A549 treated with DMSO at 1 μM for 4 hours (cell line): ENCODE data around the gene MBD3L5. TPM values are rescaled to one million over a fixed set of nuclear protein-coding genes. Genes with fewer than 3 reads are reported as not detected.

Experiments
- total RNA-seq: library from RNA; stranded (reverse); fragments of 200-300 nt; extraction: Qiagen RNA extraction; gene quantifications from 5 replicates; pipeline ENCODE4 v1.2.3, GENCODE V29; 2022; ENCODE audit warnings: low read depth

MBD3L5 gene
- not detected in 5 replicates for total RNA-seq

DNA sequence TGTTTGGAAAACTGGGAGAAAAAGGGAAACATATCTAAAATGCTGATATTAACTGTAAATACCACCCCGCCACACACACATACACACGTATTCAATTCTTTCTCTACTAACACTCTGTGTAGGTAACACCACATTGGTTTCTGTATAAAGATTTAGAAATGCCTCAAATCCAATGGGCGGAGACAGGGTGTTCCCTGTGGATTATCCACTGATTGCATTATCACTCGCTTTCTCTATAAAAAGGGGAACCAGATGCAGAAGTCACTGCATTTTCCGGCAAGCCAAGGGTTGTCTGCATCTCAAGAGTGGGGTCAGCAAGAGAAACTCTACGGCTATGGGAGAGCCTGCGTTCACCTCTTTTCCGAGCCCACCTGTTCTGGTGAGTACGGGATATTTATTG is at the start of gene MBD3L5:
MBD3L5 (plus strand) TSS at position 301 of the 400 bp plus-strand sequence; CDS start at position 335, 34 bp downstream.

DNA sequence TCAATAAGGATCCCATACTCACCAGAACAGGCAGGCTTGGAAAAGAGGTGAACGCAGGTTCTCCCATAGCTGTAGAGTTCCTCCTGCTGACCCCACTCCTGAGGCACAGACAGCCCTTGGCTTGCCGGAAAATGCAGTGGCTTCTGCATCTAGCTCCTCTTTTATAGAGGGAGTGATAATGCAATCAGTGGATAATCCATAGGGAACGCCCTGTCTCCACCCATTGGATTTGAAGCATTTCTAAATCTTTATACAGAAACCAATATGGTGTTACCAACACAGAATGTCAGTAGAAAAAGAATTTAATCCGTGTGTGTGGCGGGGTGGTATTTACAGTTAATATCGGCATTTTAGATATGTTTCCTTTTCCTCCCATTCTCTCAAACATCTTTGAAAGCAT is 9.0 kb upstream of the MBD3L5 start, which contains the start of gene MBD3L2B:
MBD3L2B (minus strand) TSS at position 101 of the 400 bp plus-strand sequence; CDS start at position 67, 34 bp downstream.

DNA sequence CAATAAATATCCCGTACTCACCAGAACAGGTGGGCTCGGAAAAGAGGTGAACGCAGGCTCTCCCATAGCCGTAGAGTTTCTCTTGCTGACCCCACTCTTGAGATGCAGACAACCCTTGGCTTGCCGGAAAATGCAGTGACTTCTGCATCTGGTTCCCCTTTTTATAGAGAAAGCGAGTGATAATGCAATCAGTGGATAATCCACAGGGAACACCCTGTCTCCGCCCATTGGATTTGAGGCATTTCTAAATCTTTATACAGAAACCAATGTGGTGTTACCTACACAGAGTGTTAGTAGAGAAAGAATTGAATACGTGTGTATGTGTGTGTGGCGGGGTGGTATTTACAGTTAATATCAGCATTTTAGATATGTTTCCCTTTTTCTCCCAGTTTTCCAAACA is 9.7 kb downstream of the MBD3L5 start, which contains the start of gene MBD3L4:
MBD3L4 (minus strand) TSS at position 101 of the 400 bp plus-strand sequence; CDS start at position 66, 35 bp downstream.

DNA sequence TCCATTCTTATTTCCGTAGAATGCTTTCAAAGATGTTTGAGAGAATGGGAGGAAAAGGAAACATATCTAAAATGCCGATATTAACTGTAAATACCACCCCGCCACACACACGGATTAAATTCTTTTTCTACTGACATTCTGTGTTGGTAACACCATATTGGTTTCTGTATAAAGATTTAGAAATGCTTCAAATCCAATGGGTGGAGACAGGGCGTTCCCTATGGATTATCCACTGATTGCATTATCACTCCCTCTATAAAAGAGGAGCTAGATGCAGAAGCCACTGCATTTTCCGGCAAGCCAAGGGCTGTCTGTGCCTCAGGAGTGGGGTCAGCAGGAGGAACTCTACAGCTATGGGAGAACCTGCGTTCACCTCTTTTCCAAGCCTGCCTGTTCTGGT is 18.6 kb downstream of the MBD3L5 start, which contains the start of gene MBD3L2:
MBD3L2 (plus strand) TSS at position 301 of the 400 bp plus-strand sequence; CDS start at position 354, 53 bp downstream.

DNA sequence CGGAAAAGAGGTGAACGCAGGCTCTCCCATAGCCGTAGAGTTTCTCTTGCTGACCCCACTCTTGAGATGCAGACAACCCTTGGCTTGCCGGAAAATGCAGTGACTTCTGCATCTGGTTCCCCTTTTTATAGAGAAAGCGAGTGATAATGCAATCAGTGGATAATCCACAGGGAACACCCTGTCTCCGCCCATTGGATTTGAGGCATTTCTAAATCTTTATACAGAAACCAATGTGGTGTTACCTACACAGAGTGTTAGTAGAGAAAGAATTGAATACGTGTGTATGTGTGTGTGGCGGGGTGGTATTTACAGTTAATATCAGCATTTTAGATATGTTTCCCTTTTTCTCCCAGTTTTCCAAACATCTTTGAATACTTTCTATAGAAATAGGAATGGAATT is 28.2 kb downstream of the MBD3L5 start, which contains the start of gene MBD3L3:
MBD3L3 (minus strand) TSS at position 101 of the 400 bp plus-strand sequence; CDS start at position 30, 71 bp downstream.

DNA sequence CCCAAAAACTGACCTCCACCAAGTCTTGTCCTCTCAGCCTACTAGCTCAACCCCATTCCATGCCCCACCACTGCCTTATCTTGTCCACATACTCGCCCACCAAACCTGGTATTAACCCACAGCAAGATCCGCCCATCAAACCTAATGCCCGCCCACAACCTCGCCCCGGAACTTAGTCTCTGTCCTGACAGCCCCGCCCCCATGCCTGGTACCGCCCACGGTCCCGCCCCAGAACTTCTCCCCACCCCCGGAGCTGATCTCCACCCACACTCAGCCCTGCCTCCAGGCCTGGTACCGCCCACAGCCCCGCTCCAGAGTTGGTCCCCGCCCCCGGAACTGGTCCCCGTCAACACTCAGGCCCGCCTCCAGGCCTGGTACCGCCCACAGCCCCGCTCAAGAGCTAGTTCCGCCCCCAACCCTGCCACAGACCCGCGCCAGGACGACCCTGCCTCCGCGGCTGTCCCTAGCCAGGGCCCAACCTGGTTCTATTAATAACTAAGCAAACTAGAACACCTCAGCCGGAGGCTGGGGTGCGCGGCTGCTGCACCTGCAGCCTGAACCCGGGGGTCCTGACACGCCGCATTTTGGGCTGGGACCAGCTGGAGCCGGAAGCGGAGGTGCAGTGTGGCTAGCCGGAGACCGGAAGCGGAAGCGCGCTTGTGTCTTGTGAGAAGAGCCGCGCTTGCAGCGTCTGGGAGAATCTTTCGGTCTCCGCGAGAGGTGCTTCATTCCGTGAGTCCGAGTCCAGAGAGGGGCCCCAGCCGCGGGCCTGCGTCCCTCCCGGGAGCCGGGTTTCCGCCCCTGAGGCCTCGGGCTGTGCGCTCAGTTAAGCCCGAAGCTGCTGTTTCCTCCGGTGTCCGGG is 38.9 kb downstream of the MBD3L5 start, which contains the start of gene ZNF557:
ZNF557 (plus strand) TSS at position 662 of the 862 bp plus-strand sequence. CDS start 5,372 bp downstream, outside the sequence.

Other genes starting within 250 kb of the MBD3L5 start
- 4.6 to 6.8 TPM (median 5.3 TPM) in 5 replicates for gene ADGRE1, start 143.0 kb upstream of the MBD3L5 start, total RNA-seq
- gene MBD3L2B, start 9.1 kb upstream of the MBD3L5 start, total RNA-seq = not detected in 5 replicates
- gene MBD3L4, start 9.6 kb downstream of the MBD3L5 start, total RNA-seq = not detected in 5 replicates
- gene MBD3L2, start 18.7 kb downstream of the MBD3L5 start, total RNA-seq = not detected in 5 replicates
- gene MBD3L3, start 28.1 kb downstream of the MBD3L5 start, total RNA-seq = not detected in 5 replicates
- gene ZNF557, start 39.1 kb downstream of the MBD3L5 start, total RNA-seq = 2.4 to 3.3 TPM (median 3.0 TPM) in 5 replicates